HL-60/S4 treated with retinoic acid at 250 ng/mL for 4 days and 3 days (cell line): ENCODE data around the gene ACYP2.
"Not testable (repeated sequence)": the region's sequence is repeated elsewhere in the genome, so short reads cannot be mapped to it uniquely, and the experiment has no call there.

Experiments
- in situ Hi-C: fragments of 300-500 bp; cut with MboI; formaldehyde crosslinking; loops from 2 replicates; pipeline ENCODE4 v1.7.0; 2022; ENCODE audit warnings: low sequenced_read_pairs

ACYP2 gene

DNA sequence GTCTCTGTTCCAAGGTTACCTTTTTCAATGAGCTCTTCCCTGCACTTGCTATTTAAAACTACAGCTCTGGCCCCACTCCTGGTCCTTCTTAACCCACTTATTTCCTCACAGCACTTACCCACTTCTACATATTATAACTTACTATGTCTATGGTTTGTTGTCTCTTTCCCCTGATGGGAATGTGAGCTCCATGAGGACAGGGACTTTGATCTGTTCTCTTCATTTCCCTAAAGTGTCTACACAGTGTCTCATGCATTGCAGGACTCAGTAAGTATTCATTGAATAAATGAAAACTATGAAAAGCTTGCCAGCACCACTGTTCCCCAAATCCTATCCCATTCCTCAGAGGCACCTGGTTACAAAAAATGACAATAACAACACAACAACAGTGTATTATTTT lies 18.3 kb upstream of the ACYP2 start:
- in situ Hi-C loops: no loop called here

DNA sequence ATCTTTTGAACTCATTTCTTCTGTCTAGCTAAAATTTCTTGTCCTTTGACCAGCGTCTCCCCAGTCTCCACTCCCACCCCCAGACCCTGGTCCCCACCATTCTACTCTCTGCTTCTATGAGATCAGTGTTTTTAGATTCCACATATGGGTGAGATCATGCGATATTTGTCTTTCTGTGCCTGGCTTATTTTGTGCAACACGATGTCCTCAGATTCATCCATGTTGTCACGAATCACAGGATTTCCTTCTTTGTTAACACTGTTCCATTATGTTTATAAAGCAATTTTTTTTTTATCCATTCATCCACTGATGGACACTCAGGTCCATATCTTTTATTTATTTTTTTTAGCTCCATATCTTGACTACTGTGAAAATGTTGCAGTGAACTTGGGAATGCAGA lies 16.0 kb upstream of the ACYP2 start:
- in situ Hi-C loops: no loop called here

DNA sequence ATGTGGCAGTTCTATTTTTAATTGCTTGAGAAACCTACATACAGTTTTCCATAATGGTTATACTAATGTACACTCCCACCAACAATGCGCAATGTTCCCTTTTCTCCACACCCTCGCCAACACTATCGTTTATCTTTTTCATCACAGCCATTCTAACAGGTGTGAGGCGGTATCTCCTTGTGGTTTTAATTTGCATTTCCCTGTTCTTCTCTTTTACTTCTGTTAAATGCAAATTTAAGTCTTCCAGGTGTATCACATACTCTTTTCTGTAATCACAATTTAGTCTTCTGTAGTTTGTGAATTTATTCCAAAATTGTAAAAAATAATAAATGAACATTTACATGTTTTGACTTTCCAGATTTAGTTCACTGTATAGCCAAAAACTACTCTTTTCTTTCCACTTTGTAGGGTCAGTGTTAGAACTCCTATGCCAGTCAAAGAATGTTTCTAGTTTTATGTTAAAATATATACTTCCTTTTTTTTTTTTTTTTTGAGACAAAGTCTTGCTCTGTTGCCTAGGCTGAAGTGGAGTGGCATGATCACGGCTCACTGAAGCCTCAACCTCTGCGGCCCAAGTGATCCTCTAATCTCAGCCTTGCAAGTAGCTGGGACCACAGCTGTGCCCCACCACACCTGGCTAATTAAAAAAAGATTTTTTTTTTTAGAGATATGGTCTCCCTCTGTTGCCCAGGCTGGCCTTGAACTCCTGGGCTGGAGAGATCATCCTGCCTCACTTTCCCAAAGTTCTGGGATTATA lies 15.4 kb upstream of the ACYP2 start:
- in situ Hi-C loops: no loop called here

DNA sequence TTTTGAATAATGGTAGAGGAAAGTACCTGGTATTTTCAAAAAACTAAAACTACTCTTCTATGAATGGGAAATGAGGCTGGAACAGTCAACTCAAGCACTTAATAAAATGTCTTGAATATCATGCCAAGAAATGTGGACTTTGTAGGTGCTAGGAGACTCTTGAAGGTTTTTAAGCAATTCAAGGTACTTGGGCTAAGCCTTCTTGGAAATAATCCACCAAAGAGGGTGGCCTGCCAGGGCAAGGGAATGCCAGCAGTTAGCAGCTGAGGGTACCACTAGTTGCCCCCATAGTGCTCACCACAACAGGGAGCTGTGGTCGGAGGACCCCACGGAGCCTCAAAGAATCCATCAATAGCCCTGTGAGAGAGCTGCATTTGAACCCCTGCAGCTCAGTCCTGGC lies 14.6 kb upstream of the ACYP2 start:
- in situ Hi-C loops: no loop called here

DNA sequence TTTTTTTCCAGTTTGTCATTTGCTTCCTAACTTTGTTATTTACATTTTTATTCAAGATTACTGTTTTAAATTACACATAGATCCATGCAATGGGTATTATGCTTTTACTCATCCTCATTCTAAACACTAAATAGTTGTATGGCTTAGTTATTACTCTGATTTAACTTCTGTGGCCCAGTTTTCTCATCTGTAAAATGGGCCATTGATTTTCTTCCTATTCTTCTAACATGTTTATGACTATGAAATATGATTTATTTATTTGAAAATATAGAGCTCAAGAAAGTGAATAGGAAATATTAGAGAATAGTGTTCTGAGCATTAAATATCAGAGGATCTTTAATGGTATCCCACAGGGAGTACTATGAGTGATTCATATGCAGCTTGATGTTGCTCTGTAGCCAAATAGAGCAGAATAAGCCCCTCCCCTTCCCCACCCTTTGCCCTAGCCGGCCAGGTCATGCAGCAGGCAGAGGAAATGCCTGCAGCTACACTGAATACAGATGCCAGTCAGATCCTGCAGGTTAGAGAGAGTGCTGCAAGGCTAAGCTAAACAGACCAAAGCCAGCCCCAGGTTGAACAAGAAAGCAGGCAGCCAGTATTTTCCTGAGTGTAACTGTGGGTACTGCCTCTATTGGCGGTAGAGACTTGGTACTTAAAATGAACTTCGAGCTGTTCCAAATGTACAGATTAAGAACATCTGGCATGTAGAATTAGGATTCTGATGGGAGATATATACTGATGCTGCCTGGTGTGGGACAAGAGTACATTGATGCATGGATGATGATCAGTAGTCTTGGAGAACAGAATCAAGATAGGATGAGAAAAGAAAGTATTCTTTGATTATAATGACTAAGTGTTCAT lies 11.7 kb upstream of the ACYP2 start:
- in situ Hi-C loops: no loop called here

DNA sequence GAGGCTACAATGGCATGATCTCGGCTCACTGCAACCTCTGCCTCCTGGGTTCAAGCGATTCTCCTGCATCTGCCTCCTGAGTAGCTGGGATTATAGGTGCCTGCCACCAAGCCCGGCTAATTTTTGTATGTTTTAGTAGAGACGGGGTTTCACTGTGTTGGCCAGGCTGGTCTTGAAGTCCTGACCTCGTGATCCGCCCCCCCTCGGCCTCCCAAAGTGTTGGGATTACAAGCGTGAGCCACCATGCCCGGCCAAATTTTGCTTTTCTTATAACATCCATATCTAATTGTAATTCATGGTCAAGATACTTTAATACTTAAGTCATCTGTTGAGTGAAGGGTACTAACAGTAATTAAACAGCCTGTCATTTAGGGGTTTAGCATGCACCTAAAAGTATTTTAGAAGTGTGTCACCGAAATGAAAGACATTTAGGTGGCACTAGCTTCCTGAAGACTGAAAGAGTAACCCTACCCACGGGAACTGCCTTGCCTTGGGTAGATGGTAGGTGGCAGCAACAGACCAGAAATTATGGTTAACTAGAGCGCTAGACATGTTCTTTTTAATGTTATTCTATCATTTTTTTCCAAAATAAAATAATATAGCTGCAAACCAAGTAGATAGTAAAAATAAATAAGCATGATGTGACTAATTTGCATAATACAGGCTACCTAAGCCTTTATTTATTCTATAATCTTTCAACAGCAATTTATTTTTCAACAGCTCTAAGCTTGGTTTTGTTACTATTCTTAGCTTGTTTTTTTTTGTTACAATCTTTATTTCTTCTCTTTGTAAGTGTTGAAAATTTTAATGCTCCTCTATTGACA lies 8.6 kb upstream of the ACYP2 start:
- in situ Hi-C loops: no loop called here

DNA sequence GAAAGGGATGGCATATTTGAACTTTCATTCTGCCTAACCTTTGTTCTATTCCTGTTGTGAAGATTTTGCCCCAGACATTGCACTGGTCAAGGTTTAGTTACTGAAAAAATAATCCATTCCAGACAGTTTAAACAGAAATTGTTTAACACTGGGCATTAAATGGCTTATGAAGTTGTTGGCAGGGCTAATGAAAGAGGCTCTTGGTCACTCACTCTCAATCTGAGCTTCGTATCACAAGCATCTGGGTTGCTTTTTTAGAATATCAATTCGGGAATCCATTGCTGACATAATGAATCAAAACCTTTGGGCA lies 8.0 kb upstream of the ACYP2 start:
- in situ Hi-C loops: no loop called here

DNA sequence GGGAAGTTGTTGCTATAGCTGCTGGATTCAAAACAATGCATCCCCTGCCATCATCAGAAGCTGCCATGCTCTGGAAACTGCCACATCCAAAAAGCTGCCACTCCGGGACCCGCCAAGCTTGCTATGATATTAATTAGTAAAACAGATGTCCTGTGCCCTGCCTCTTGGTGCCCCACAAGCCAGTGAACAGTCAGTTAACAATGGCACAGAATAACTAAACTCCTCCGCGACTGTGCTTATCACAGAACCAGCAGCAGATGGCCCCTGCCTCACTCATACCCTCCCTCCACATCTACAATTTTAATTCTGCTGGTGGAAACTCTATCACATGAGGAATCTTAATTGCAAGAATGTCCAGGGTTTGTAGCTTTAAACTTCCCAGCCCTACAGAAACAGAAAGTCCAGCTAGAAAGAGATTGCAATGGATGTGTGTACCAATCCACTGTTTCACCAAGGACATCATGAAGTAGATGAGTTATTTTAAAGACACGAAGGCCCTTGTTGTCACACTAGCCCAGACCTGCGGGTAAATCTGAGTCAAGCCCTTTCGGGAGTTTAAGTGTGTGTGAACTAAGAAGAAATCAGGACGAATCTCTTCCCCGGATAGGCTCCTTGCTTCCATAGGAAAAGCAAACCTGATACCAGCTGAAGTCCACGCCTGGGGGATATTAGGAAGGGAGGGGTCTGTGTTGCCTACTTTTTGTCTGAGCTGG lies 7.4 kb upstream of the ACYP2 start:
- in situ Hi-C loops: no loop called here

DNA sequence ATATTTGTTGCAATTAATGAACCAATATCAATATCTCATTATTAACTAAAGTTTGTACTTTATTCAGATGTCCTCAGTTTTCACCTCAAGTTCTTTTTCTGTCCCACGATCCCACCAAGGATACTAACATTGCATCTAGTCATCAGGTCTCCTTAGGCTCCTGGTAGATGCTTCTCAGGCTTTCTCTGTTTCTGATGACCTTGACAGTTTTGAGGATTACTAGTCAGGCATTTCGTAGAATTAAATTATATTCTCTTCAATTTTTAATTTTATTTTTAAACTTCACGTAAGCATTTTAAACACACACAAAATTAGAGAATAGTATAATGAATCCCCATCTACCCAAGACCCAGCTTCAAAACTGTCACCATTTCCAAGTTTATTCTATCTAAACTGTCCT lies 5.6 kb upstream of the ACYP2 start:
- in situ Hi-C loops: no loop called here

DNA sequence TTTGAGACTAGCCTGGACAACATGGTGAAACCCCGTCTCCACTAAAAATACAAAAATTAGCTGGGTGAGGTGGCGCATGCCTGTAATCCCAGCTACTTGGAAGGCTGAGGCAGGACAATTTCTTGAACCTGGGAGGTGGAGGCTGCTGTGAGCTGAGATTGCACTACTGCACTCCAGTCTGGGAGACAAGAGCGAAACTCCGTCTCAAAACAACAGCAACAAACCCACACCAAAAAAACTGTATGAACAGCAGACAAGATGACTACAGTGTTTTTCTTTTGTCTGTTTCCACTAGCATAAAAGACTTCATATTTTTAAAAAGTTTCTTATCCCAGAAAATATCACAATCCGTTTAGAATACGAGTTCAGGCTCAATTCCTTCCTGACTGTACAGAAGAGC lies 936 bp upstream of the ACYP2 start:
- in situ Hi-C loops: not testable (repeated sequence)

DNA sequence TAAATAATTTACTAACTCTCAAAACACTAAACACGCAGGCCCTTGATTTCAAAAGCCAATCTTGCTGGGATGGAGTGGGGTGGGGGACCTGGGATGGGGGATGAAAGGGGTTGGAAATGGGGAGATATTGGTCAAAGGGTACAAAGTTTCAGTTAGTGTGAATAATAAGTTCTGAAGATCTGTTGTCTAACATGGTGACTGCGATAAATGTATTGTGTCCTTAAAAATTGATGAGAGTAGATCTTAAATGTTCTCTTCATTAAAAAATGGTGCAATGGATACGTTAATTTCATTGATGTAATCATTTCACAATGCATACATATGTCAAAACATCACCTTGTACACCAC lies 505 bp upstream of the ACYP2 start:
- in situ Hi-C loops: no loop called here

DNA sequence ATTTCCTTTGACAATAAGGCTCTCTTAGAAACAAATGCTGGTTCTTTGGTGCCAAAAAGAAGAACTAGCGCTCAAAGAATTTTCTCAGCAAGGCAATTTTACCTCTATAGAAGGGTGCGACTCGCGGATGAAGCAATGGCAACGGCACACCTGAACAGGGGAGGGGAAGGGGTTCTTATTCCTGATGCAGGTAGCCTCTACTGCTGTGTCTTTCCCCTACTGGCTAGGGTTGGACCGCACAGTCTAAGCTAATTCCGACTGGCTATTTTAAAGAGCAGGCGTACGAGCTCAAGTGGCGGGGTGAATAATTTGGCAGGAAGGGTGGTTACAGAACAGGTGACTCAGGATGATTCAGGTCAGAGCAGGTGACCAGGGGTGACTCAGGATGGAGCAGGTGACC lies 1.2 kb downstream of the ACYP2 start:
- in situ Hi-C loops: not testable (repeated sequence)

DNA sequence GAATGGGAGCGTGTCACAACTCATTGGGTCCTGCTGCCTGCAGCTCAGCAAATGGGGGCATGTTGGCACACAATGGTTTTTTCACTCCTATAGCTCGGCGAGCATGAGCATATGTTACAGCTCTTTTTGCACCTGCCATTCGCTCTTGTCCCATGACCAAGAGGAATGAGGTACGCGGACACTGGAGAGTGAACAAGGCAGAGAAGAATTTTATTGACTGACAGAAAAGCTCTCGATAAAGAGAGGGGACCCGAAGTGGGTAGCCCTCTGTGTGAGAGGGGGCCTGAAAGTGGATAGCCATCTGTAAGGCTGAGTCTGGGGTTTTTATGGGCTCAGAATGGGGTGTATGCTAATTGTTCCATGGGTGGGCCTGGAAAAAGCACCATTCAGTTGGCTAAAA lies 5.5 kb downstream of the ACYP2 start:
- in situ Hi-C loops: no loop called here

DNA sequence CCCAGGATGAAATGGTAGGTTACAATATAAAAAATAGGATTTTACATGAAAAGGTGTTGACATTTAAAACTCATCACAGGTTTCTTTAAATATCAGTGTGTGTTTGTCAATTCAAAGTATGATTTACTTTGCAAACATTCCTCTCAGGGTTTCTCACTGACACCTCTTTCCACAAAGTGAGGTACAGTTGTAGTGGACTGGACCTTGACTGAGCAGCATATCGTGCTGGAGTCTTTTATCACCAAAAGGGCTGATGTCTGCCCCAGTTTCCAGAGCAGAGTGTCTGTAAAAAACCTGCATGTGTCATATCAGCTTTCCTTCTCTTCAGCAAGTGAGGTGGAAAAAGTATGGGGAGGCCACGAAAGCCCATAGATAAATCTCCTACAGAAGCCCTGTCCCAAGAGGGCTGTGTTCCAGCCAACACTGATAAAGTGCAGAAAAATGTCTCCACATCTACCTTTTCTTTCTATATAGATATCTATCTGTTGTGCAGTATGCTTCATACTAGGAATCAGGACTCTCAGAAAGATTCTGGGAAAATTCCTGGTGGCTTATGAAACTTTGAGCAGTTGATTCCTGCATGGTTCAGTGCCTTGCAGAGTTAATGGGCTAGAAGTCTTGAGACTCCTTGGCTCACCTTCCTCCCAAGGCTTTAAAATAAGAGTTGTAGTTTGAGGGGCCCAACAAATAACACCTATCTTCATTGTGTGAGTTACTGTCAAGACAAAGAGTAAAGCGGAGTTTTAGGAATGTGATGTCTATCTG lies 6.9 kb downstream of the ACYP2 start:
- in situ Hi-C loops: no loop called here

DNA sequence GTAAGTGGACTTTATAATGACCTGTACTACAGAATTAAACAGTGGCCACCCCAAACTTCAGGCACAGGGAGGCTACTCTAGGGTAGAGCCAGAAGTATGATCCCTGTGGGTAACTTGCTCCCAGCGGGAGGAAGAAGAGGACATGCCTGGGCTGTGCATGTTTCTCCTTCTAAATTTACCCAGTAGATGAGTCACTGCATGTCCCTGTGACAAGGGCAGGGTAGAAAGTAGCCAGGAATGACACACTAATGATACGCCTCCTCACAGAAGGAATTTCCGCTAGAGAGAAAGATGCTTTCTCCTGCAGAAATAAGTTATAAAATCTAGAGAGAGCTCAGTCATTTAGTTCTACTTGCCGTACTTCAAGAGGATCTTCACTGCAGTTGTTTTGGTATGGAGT lies 7.5 kb downstream of the ACYP2 start:
- in situ Hi-C loops: no loop called here

DNA sequence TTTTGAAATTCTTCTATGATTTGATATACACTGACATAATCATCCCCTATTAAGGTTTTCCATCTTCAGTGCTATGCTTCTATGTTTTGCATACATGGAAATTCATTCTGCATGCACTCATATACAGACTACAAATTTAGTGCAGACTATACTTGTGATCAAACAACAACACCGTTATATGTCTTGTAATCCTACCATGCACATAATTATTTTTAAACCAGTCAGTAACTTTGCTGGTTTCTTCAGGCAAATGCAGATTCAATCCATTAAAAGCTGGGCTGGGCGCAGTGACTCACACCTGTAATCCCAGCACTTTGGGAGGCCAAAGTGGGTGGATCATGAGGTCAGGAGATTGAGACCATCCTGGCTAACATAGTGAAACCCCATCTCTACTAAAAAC lies 11.8 kb downstream of the ACYP2 start:
- in situ Hi-C loops: not testable (repeated sequence)

DNA sequence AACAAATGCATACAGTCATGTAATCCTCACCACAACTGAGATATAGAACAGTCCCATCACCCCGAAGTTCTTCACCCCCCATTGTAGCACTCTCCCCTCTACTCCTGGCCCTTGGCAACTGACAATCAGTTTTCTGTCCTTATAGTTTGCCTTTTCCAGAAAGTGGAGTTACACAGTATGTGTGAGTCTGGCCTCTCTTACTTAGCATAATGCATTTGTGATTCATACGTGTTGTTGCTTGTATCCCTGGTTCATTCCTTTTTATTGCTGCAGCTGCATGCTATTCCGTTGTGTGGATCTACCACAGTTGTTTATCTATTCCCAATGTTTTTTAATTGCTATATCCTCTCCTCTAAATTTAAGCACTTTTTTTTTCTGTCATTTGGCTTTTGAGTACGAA lies 17.6 kb downstream of the ACYP2 start:
- in situ Hi-C loops: no loop called here

DNA sequence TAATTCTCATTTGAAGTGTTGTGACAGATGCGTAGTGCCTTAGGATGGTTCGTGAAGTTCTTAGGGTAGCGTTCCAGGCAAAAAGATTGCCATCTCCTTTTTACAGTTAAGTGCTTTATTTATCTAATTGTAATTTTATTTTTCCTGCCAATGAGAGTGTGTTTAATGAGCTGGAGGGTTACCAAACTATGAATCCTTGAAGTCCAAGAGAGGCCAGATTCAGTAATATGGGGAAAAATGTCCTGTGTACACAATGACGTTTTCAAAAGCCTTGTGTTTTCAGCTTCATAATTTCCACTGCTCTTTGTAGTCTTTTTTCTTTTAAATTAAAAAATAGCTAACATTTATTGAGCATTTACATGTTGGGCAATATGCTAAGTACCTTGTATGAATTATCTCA lies 23.8 kb downstream of the ACYP2 start:
- in situ Hi-C loops: no loop called here

DNA sequence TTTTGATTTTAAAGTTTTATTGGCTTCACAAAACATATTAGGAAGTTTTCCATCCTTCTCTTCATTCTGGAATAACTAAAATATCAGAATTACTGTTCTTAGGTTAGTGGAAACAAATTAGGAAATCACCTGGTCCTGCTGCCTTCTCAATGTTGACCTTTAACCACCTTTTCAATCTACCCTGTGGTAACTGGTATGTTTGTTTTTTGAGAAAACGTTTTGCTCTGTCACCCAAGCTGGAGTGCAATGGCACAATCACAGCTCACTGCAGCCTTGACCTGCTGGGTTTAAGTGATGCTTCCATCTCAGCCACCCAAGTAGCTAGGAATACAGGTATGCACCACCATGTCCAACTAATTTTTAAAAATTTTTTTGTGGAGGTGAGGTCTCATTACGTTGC lies 28.4 kb downstream of the ACYP2 start:
- in situ Hi-C loops: no loop called here

DNA sequence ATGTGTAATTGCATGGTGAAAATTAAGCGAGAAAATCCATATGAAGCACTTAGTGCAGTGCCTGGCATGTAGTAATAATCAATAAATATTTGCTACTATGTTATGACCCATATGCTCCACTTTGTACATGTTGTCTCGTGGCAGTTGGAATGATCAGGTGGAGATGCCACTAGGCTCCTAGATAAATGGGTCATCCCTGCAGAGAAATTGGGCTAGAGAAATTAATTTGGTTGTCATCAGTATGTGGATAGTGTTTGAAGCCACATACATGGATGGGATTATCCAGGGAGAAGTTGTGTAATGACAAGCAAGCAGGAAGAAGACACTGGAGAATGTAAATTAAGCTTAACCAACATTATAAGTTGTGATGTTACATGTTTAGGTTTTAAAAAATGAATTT lies 33.0 kb downstream of the ACYP2 start:
- in situ Hi-C loops: no loop called here
